ENCODE data around the gene NRXN3. TPM values are rescaled to one million over a fixed set of nuclear protein-coding genes. Genes with fewer than 3 reads are reported as not detected.

The NRXN3 gene
- total and polyA plus RNA-seq, 2 of the 13 experiments (the other 11 are each of a cell fraction or from before 2014, with no cell fraction given), result 0.03 TPM; not detected in 1

DNA sequence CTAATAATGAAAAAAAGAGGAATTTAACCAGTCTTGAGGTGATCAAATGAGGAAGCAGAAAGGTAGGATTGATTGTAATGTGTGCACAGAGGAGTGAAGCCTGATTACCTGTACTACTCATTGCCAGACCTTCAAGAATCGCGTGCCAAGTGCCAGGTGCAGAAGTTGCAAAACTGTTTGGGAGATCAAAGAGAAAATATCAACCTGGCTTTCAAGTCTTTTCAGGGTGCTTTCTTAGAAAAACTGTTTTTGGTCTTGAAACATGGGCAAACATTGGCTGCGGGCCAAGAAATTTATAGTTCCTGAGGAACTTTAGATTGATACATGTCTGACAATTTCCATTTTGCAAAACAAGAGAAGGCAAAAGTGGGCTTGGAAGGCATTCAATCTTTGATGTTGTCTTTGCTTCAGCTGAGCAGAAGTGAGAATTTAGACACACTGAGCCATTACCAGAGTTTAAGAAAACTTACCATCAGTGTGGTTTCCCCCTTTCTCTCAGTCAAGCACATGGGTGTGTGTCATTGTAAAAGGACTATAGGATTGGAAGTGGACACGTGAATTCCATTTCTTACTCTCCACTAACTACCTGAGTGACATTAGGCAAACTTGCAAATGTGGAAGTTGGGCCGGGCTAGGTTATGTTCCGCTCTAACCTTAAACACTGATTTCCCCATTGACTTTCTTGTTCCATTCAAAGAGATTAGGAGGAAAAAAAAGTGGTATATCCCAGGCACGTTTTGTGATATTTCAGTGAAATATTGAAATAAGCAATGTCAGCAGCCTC is 1555.0 kb downstream of the NRXN3 start:
- H3K27ac ChIP-seq (ENCODE audit: extremely low read length, insufficient read depth, low read length), result no peak overlapping the region
- ATAC-seq (no peak), DNase-seq (ENCODE audit: low spot score) (no peak), FAIRE-seq (no peak)
- H3K9ac ChIP-seq (ENCODE audit: insufficient read depth, low read depth, low read length), result no peak overlapping the region
- 46% methylated on average over 7 of the region's 7 CpGs for WGBS (ENCODE audit: low lambda C conversion rate)
- H3K36me3 ChIP-seq (replicated peaks in 1 of 2; ENCODE audit: control insufficient read depth in 1 of 2, insufficient read depth in 2 of 2, low read length in 2 of 2), result no peaks in the 10 kb centered on the region
- H3K4me2 ChIP-seq (ENCODE audit: low read depth, low read length), result no peak overlapping the region
- BruUV-seq (replicated peaks), result no TSS peak
- H3K4me3 ChIP-seq (replicated peaks in 1 of 3; ENCODE audit: insufficient read depth in 1 of 3, low read depth in 2 of 3, low read length in 3 of 3), result no peak overlapping the region
- ChIA-PET POLR2A (no interaction called here), CTCF (ENCODE audit: low intra/inter-chr PET ratio, low total read pairs) (no interaction called here)
- no peaks in the 10 kb centered on the region for H4K20me1 ChIP-seq (ENCODE audit: insufficient read depth, low read length)
- H3K9me3 ChIP-seq (ENCODE audit: low read length), result peaks cover 90% of the 10 kb centered on the region
- H3K27me3 ChIP-seq (ENCODE audit: control insufficient read depth in 1 of 2, insufficient read depth in 2 of 2, low read length in 2 of 2), result no peaks in the 10 kb centered on the region
- in situ Hi-C loops (cut with HindIII; ENCODE audit: extremely low pct_ligation_motif_present, low pct_unique_long_range_greater_than_20kb), result no loop called here
- no peak overlapping the region for H2AFZ ChIP-seq (ENCODE audit: low read length)
- intact Hi-C loops (cut with micrococcal nuclease; ENCODE audit: unreplicated experiment), result no loop called here
- H3K79me2 ChIP-seq (ENCODE audit: insufficient read depth, low read length), result no peaks in the 10 kb centered on the region
- TF ChIP-seq ZBTB7B (CRISPR knock-in tag; IDR thresholded peaks at IDR 0.05) (no peak), MAFK (conservative IDR thresholded peaks at IDR 0.05 in 1 of 2, IDR thresholded peaks at IDR 0.05 in 1 of 2; ENCODE audit: low read length in 2 of 2) (0 out of 4 replicates have a peak, but pooled peaks of 1 of the 2 experiments have one; percentile 15)
- no peaks in the 10 kb centered on the region for H3K4me1 ChIP-seq (ENCODE audit: insufficient read depth, low read length)

DNA sequence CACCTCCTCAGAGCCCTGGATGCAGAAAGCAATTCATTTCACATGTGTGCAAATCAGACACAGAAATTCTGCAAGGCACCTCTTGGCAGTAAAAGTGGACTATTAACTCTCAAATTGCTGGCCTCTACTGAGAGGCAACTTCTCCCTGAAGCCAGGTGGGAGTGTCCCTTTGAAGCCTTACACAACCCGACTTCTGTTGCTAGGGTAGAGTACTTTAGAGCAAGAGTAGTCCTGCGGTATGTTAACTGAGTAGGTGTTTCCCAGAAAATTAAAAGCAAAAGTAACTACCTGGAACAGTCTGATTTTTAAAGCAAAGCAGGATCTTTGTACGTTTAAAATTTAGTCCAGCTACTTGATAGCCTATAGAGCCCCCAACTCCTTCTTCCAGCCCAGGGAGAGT is 1557.7 kb downstream of the NRXN3 start:
- no peak for TF ChIP-seq TRIM24 (CRISPR knock-in tag; IDR thresholded peaks at IDR 0.05)
- no peak overlapping the region for H3K27ac ChIP-seq (ENCODE audit: extremely low read length, insufficient read depth, low read length)
- H3K9me3 ChIP-seq (ENCODE audit: low read length), result peaks cover 87% of the 10 kb centered on the region
- ChIA-PET POLR2A (no interaction called here), CTCF (ENCODE audit: low intra/inter-chr PET ratio, low total read pairs) (no interaction called here)
- H3K4me2 ChIP-seq (ENCODE audit: low read depth, low read length), result no peak overlapping the region
- in situ Hi-C loops (cut with HindIII; ENCODE audit: extremely low pct_ligation_motif_present, low pct_unique_long_range_greater_than_20kb), result no loop called here
- ATAC-seq, result no peak
- no peaks in the 10 kb centered on the region for H3K27me3 ChIP-seq (ENCODE audit: control insufficient read depth in 1 of 2, insufficient read depth in 2 of 2, low read length in 2 of 2)
- H3K4me1 ChIP-seq (ENCODE audit: insufficient read depth, low read length), result no peaks in the 10 kb centered on the region
- H3K4me3 ChIP-seq (replicated peaks in 1 of 3; ENCODE audit: insufficient read depth in 1 of 3, low read depth in 2 of 3, low read length in 3 of 3), result no peak overlapping the region
- 4% methylated on average over 3 of the region's 3 CpGs for WGBS (ENCODE audit: low lambda C conversion rate)
- H3K79me2 ChIP-seq (ENCODE audit: insufficient read depth, low read length), result no peaks in the 10 kb centered on the region
- H2AFZ ChIP-seq (ENCODE audit: low read length), result no peak overlapping the region
- H4K20me1 ChIP-seq (ENCODE audit: insufficient read depth, low read length), result no peaks in the 10 kb centered on the region
- no peak for DNase-seq (ENCODE audit: low spot score)
- intact Hi-C loops (cut with micrococcal nuclease; ENCODE audit: unreplicated experiment), result no loop called here
- no peak for FAIRE-seq
- H3K36me3 ChIP-seq (replicated peaks in 1 of 2; ENCODE audit: control insufficient read depth in 1 of 2, insufficient read depth in 2 of 2, low read length in 2 of 2), result no peaks in the 10 kb centered on the region
- no TSS peak for BruUV-seq (replicated peaks)
- no peak overlapping the region for H3K9ac ChIP-seq (ENCODE audit: insufficient read depth, low read depth, low read length)

Measured in HepG2 (cell line).